IPS-NIHi7 (cell line): Measurements from ENCODE around the gene PXN.
A peak's percentile ranks its signal among the peaks of the same experiment; 100 is the strongest.

Experiments used
- DNase-seq: peaks from one replicate; pipeline ENCODE4 v3.0.0; 2012; ENCODE audit warnings: mixed read lengths; ENCODE audit errors: extremely low spot score

PXN gene

DNA sequence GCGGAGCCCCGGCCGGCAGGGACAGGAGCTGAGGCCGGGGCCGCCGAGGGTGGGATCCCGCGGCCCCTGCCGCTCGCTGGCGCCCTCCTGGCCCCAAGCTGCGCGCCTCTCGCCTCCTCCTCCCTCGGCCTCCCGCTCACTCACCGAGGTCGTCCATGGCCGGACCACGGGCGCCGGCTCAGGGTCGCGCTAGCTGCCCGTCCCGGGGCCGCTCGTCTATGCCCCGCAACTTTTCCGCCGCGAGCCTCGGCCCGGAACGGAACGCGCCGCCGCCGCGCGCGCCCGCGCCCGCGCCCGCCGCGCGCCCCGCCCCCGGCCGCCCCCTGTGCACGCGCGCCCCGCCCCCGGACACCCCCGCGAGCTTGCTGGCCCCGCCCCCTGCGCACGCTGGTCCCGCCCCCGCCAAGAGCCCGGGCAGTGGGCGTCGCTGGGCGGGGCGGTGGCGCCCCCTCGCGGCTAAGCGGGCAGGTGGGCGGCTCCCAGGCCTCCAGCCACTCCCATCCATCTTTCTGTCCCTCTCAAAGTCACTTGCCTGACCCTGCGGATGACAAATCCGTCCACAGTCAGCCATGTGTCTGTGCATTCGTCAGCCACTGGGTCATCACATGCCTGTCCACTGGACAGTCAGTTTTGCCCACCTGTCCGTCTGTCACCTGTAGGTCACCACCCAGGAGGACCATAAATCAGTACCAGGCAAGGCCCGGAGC, at the start of gene PXN:
TSS of gene PXN (minus strand) at position 258 of the 707 bp plus-strand sequence. CDS start at position 157, 101 bp downstream.
- DNase-seq = peak; percentile 96

DNA sequence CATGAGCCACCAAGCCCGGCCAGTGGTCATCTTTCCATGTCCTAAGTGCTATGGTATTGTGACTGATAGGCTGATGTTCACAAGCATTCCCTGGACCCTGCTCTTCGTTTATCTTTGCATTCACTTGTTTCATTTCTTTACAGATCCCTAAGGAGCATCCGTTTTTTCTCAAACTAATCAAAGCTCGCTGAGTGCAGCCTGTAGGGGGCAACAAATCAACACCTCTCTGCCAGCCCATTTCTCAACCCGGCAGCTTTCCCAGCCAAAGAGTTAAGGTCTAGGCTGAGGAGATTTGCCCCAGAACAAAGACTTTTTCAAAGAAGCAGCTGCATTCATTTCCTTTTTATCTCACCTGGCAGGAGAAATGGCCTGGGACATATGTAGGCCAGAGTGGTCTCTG, 48.7 kb upstream of the PXN start:
- peak; percentile 52 for DNase-seq

- peak; percentile 91 for DNase-seq
These were observed 36.7 kb upstream of the PXN start, which contains the start of gene SIRT4 for GRCh38 chr12:120301962-120302815. SIRT4 (plus strand) TSS chr12:120302321; CDS start chr12:120303562, 1,241 bp downstream.

- DNase-seq = peak; percentile 39
These were observed 27.4 kb upstream of the PXN start, which contains the start of gene RNU4-1 for GRCh38 chr12:120292661-120293531. RNU4-1 (minus strand) TSS chr12:120293237.

DNA sequence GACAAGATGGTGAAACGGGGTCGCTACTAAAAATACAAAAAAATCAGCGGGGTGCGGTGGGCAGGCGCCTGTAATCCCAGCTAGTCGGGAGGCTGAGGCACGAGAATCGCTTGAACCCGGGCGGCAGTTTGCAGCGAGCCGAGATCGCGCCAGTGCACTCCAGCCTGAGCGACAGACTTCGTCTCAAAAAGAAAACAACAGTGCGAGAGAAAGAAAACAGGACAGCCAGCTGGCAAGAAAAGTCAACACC, 26.8 kb upstream of the PXN start:
- DNase-seq = no peak

- no peak for DNase-seq
These were observed 25.2 kb upstream of the PXN start for GRCh38 chr12:120290609-120291305.

GRCh38 chr12:120287491-120287890, 22.0 kb upstream of the PXN start:
- no peak for DNase-seq

DNA sequence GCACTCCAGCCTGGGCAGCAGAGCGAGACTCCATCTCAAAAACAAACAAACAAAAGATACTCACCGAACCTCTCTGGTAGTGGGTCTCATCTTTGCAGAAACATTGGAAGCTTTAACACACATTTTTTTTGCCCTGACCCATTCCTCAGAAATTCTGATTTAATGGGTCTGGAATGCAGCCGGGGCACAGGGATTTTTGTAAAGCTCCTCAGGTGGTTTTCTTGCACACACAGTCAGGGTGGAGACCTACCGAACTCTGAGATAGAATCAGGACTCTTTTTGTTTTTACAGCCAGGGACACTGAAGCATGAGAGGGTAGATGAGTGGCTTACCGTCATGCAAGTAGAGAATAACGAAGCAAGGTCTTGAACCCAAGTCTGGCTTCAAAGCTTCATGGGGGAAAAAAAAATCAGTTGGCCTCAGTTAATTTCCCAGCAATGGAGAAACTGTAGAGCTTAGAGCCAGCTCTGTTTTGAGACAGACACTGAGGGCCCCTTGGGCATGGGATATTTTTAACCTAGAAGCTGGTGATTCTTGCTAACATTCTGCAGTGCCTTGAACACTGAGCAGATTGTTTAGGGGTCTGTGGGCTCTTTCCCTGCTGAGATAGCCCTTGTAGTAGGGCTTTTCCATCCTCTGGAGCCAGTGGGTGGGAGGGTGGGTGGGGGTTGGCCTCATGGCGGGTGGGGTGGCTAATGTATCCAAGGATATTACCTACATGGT, 21.4 kb upstream of the PXN start:
- DNase-seq = no peak

DNA sequence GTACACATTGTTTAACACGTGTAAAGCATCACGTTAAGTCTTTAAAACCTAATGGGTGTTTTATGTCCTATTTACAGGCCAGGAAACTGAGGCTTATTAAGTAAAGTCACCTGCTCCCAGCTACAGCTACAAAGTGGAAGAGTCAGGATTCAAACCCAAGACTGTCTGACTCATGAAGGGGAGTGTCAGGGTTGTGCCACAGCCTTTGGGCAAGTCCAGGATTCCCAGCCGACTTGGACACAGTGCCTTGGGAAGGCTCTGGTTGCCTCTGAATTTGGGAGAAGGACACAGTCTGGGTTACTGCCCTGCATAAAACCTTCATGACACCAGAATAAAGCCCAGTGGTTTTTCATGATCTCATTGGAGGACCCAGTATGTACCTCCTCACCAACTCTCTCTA, 18.9 kb upstream of the PXN start:
- no peak for DNase-seq

DNA sequence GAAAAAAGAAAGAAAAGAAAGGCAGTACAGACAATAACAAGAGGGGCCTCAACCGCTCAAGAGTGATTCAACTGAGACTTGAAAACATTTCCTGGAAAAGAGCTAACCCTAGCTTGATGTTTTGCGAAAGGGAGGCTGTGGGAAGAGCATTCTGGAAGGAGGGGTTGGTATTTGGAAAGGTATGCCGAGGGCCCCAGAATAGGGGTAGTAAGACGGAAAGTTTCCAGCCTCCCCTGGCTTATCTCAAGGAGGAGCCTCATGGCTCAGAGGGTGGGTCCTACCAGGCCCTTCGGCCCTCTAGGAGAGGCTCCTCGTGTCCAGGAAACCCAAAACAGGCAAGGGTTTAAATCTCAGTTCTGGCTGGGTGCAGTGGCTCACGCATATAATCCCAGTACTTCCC, 17.8 kb upstream of the PXN start:
- DNase-seq = peak; percentile 40

DNA sequence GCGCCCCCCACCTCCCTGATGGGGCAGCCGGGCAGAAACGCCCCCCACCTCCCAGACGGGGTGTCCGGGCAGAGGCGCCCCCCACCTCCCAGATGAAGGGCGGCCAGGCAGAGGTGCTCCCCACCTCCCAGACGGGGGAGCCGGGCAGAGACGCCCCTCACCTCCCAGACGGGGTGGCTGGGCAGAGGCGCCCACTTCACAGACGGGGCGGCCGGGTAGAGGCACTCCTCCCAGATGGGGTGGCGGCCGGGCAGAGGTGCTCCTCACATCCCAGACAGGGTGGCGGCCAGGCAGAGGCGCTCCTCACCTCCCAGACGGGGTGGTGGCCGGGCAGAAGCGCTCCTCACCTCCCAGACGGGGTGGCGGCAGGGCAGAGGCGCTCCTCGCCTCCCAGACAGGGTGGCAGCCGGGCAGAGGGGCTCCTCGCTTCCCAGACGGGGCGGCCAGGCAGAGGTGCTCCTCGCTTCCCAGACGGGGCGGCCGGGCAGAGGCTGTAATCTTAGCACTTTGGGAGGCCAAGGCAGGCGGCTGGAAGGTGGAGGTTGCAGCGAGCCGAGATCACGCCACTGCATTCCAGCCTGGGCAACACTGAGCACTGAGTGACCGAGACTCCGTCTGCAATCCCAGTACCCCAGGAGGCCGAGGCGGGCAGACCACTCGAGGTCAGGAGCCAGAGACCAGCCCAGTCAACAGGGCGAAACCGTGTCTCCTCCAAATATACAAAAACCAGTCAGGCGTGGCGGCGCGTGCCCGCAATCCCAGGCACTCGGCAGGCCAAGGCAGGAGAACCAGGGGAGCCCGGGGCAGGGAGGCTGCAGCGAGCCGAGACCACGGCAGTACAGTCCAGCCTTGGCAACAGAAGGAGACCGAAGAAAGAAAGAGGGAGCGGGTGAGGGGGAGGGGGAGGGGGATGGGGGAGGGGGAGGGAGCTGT, 12.9 kb upstream of the PXN start:
- DNase-seq = no peak

- DNase-seq = no peak
These were observed 11.2 kb upstream of the PXN start for GRCh38 chr12:120276734-120277133.

- no peak for DNase-seq
These were observed 2.2 kb upstream of the PXN start for GRCh38 chr12:120267736-120268135.

GRCh38 chr12:120266180-120266870, 795 bp upstream of the PXN start:
- no peak for DNase-seq

GRCh38 chr12:120264904-120265472, 542 bp downstream of the PXN start:
- no peak for DNase-seq

- DNase-seq = no peak
These were observed 1.2 kb downstream of the PXN start for GRCh38 chr12:120264086-120264903.

DNA sequence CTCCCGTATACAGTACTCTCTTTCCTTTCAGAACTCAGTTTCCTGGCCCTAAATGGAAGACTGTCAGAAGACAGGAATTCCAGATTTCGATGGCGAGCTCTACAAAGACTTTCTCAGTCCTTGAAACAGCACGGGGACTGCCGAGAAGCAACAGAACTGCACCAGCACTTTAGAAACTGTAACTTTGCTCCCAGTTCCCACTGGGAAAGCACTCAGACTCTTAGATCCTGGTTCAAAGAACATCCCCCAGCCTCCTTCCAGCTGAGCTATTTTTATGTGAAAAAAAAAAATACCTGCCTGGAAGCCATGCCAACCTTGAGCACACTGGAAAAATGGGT, 1.8 kb downstream of the PXN start:
- no peak for DNase-seq
